ENCODE measurements around the gene TPSAB1.

TPSAB1 gene

DNA sequence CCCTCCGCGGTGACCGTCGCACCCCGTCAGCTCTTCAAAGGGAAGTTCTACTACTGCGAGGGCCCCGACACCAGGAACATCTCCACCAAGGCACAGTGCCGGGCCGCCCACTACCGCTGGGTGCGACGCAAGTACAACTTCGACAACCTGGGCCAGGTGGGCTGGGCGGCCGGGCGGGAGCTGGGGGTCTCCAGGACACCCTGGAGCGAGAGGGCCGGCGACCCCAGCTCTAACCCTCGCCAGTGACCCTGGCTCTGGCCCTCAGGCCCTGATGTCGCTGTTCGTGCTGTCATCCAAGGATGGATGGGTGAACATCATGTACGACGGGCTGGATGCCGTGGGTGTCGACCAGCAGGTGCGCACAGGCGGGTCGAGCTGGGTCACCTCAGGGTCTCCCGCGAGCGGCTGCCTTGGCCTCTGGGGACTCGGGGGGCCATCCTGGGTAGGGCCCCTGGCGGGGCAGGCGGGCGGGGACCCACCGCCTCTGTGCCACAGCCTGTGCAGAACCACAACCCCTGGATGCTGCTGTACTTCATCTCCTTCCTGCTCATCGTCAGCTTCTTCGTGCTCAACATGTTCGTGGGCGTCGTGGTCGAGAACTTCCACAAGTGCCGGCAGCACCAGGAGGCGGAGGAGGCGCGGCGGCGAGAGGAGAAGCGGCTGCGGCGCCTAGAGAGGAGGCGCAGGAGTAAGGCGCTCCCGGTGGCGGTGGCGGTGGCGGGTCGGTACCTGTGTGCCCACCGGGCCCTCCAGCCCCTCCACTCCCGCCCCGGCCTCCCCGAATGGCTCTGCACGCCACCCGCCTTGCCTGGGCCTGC, 28.8 kb upstream of the TPSAB1 start:
- DNase-seq = no peak

GRCh38 chr16:1212616-1213194, 27.8 kb upstream of the TPSAB1 start:
- no peak for DNase-seq

GRCh38 chr16:1213231-1213630, 27.3 kb upstream of the TPSAB1 start:
- DNase-seq = no peak

DNA sequence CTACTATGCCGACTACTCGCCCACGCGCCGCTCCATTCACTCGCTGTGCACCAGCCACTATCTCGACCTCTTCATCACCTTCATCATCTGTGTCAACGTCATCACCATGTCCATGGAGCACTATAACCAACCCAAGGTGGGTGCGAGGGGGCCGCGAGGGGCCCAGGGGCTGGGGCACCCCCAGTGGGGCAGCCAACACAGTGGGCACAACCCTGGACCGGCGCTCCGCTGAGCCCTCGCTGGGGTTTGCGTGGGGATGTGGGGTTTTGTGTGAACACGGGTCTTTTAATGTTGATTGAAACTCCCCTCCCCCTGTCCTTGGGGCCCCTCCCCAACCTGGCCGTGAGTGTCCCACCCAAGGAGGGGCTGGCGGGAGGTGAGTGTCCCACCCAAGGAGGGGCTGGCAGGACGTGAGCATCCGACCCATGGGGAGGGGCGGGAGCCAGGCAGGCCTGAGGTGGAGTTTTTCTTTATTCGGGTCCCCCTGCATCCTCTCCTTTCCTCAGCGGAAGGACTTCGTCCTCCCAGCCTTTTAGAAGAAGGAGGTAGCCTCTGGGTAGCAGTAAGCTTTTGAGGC, 26.6 kb upstream of the TPSAB1 start:
- DNase-seq = no peak

DNA sequence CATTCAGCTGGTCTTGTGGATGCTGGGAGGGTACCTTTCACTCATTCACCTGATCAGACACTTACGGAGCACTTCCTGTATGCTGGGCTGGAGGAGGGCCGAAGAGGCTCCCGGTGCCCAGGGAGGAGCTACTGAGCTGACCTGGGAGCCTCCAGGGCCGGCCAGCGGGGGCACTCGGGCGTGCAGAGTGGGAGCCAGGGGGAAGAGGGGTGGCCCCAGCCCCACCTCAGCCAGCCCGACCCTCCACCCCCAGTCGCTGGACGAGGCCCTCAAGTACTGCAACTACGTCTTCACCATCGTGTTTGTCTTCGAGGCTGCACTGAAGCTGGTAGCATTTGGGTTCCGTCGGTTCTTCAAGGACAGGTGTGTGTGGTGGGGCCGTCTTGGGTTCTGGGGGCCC, 25.8 kb upstream of the TPSAB1 start:
- DNase-seq = no peak

GRCh38 chr16:1215574-1216295, 24.8 kb upstream of the TPSAB1 start:
- no peak for DNase-seq

GRCh38 chr16:1216296-1216619, 24.2 kb upstream of the TPSAB1 start:
- peak in 1 of 2 experiments; percentile 14 for DNase-seq

DNA sequence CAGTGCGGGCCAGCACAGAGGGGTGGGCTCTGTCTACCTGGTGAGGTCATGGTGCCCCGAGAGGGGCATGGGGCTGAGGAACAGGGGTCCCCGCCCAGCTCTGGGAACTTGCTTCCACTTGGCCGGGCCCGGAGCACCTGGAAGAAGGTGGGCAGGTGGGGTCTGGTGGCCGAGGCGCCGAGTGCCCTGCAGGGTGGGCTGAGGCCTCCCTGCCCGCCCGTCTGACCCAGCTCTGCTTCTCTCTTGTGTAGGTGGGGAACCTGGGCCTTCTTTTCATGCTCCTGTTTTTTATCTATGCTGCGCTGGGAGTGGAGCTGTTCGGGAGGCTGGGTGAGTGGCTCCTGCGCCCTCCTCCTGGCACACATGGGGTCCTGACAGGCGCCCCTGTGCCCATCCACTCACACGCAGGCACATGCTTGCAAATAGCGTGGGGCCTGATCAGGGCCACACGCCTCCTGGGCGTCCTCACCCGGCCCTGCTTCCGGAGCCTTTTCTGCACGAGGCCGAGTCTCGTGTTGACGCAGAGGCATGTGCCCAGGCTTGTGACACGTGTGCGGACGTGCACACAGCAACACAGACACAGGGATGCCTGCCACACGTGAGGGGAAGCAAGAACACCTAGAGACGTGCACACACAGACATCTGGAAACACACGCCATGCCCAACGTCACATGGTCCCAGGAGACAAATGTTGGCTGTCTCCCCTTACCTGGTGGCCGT, 23.7 kb upstream of the TPSAB1 start:
- DNase-seq = no peak

GRCh38 chr16:1217526-1217925, 23.0 kb upstream of the TPSAB1 start:
- no peak for DNase-seq

GRCh38 chr16:1218061-1218929, 22.2 kb upstream of the TPSAB1 start:
- DNase-seq = no peak

GRCh38 chr16:1218930-1219611, 21.4 kb upstream of the TPSAB1 start:
- no peak for DNase-seq

GRCh38 chr16:1220098-1220728, 20.3 kb upstream of the TPSAB1 start:
- no peak for DNase-seq

- DNase-seq = no peak
These were observed 19.5 kb upstream of the TPSAB1 start for GRCh38 chr16:1220841-1221627.

GRCh38 chr16:1221628-1222552, 18.6 kb upstream of the TPSAB1 start:
- no peak for DNase-seq

DNA sequence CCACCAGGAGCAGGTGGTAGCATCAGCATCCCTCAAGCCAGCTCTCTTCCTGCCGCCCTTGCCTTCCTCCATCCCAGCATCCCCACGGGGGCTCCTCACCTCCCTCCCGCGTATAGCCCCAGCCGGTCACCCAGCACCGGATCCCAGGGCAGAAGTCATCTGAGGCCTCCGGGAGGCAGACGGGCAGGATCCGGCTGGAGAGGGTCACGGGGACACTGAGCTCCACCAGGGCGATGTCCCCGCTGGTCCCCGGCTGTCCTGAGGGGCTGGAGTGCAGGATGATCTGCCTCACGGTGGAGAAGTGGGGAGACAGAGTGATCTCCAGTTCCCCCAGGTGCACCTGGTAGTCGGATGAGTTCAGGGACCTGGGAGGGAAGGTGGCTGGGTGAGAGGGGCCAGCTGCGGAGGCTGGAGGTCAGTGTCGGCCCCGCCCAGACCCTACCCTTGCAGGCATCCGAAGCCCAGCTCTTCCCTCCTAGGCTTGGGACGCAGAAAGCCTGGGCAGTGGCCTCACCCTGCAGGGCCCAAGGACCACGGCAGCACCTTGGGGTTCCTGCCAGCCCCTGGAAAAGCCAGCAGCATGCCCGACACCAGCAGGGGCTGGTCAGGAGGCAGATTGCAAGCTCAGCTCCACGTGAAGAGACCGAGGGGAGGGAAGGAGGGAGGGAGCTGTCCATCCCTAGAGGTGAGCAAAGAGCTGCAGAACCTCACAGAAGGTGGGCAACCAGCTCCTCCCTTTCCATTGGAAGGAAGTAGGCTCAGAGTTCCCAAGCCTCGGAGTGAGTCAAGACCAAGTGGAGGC, 17.8 kb upstream of the TPSAB1 start:
- no peak for DNase-seq

DNA sequence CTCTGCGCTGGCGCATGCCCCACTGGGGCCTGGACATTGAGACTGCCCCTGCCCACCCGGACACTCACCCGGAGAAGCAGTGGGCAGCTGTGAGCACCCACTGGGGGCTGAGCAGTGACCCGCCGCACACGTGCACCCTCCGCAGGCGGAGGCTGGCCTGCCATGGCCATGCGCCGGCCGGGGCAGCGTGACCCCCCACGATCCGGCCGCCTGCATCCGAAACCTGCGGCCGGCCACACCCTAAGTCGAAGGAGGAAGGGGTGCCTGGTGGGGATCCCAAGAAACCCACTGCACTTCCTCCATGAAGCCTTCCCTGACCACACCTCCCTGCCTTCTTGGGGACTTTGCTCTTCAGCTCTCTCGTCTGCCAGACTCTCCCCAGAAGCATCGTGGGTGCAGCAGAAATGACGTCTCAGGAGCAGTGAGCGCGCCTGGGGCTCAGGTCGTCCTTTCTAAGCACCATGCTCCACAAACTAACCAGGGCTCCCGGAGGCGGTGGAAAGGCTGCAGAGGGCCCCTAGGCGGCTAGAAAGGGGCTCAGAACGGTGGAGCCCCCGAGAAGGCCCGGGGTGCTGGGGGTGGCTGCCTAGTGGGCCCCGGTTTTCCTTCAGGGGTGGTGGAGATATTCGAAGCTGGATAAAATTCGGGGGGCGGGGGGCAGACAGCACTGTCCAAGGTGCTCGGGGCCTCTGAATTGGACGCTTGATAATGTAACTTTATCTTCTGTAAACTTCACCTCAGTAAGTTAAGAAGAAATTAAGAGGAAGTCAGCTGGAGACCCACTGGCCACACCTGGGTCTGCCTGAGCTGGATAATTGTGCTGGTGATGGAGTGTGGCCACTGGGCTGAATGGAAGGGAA, 16.9 kb upstream of the TPSAB1 start:
- DNase-seq = no peak

DNA sequence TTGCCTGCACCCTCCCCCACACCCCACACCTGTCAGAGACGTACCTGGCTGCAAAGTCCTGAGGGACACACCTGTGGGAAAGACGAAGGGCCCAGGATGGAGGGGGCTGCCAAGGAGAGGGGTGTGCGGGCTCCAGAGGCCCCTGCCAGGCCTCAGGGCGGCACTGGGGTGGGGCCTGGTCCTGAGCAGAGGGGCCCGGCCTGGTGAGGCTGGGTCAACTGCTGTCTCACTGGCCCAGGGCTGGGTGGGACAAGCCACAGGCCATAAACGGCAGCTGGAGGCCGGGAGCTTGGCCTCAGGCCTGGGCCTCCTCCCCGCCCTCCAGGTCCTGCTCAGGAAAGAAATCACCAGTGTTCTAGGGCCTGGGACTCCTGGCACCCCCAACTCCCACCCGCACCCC, 15.9 kb upstream of the TPSAB1 start:
- no peak for DNase-seq
